SKM-1 treated with dmso at 0.1 percent for 144 hours (cell line): Measurements from ENCODE around the gene ZNF286A.
"Not testable (repeated sequence)": the region's sequence is repeated elsewhere in the genome, so short reads cannot be mapped to it uniquely, and the experiment has no call there.

Source experiments
- DNase-seq: peaks from one replicate; lab custom pipeline; 2025; ENCODE audit not compliant: unreplicated experiment; lab: John Stamatoyannopoulos, UW

Gene ZNF286A

DNA sequence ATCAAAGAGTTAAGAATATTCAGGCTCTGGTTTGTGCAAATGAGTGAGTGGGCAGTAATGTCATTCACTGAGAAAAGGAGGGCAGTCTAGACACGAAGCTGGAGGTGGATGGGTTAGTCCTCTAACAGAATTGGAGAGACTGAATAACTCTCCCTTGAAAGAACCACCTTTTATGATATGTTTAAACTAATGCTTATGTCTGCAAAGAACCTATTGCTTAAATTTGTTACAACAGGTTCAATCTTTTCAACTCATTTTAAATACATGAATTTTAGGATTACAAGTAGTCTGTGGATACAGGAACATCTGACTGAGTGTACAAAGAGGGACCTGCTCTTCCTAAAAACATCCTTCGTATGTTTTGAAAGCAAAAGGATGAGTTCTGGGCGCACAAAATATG, 585 bp upstream of the ZNF286A start:
- not testable (repeated sequence) for DNase-seq

- not testable (repeated sequence) for DNase-seq
These were observed 385 bp downstream of the ZNF286A start for GRCh38 chr17:15699937-15700336.

DNA sequence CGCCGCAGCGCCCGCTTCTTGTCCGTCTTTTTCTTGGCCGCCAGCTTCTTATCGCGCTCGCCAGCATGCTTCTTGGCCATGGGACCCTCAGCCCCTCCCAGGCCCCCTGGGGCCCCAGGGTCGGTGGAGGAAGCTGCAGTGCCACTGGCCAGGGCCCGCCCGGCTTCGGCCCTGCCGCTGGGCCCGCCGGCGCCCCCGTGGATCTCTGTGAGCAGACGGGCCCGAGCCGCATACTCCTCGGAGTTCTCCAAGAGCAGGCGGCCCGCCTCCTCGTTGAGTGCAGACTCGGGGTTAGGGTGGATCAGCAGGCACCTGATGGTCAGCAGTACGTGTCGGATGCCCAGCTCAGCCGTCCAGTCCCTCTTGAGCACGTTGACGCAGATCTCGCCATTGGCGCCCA, 4.7 kb downstream of the ZNF286A start:
- DNase-seq = not testable (repeated sequence)

- not testable (repeated sequence) for DNase-seq
These were observed 5.3 kb downstream of the ZNF286A start for GRCh38 chr17:15704813-15705212.

DNA sequence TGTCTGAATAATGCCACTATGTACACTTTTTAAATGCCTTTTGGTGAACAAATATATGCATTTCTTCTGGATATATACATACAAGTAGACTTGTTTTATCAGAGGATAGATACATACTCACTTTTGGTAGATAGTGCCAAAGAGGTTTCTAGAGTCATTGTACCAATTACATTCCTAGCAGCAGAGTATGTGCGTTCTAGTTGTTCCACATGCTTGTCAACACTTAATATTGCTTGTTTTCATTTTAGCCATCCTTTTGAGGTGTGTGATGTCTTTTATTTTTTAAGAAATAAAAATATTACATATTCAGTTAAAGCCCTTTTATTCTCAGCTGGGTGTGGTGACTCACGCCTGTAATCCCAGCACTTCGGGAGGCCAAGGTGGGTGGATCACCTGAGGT, 9.3 kb downstream of the ZNF286A start:
- DNase-seq = not testable (repeated sequence)

DNA sequence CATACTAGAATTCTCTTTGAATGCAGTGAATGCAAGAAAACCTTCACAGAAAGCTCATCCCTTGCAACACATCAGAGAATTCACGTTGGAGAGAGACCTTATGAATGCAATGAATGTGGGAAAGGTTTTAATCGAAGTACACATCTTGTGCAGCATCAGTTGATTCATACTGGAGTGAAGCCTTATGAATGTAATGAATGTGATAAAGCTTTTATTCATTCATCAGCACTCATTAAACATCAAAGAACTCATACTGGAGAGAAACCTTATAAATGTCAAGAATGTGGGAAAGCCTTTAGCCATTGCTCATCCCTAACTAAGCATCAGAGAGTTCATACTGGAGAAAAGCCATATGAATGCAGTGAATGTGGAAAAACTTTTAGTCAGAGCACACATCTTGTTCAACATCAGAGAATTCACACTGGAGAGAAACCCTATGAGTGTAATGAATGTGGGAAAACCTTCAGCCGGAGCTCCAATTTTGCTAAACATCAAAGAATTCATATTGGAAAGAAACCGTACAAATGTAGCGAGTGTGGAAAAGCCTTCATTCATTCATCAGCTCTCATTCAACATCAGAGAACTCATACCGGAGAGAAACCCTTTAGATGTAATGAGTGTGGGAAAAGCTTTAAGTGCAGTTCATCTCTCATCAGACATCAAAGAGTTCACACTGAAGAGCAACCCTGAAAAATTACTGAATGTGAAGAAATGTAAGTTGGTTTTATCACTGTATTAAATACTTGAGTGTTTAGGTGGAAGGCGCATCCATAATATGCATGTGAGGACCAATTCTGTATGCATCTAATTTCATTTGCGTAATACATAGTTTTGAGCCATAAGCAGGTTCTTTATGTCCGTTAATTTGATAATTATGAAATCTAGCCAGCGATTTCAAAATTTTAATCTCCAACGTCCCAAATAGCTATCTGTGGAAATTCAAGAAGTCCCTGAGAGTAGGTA, 17.3 kb downstream of the ZNF286A start:
- DNase-seq = not testable (repeated sequence)

DNA sequence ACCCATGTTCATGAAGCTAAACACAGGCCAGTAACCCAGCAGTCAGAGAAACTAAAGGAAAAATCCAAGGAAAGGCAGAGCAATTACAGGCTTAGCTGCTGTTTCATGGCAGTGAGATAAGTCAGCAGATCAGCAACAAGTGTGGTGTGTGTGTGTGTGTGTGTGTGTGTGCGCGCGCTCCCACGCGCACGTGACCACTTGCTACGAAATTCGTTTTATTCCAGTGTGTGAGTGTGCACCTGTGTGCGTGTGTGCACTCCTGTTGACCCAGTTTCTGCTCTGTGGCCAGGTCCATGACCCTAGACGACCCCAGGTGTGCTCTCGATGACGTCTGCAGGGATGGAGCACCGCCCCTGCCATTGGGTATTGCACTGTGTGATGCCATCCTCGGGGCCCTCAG, 31.0 kb downstream of the ZNF286A start:
- DNase-seq = not testable (repeated sequence)

DNA sequence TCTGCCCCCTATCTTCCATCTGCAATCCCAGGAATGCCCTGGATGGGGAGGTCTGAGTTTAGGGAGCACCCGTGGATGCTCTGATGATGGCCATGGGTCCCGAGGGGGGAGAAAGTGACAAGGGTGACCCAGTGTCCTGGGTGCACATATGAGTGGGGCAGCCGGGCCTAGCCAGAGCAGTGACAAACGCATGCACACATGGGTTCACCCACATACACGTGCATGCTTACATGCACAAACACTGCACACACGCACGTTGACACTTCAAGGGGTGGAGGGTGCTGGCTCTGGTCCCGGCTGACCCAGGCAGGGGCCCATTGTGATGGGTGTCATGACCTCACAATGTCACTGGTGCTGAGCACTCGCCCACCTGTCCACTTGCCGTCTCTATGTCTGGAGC, 32.3 kb downstream of the ZNF286A start, which contains the start of gene TBC1D26:
TBC1D26 (plus strand) TSS at position 384 of the 400 bp plus-strand sequence. CDS start 3,066 bp downstream, outside the sequence.
- not testable (repeated sequence) for DNase-seq

DNA sequence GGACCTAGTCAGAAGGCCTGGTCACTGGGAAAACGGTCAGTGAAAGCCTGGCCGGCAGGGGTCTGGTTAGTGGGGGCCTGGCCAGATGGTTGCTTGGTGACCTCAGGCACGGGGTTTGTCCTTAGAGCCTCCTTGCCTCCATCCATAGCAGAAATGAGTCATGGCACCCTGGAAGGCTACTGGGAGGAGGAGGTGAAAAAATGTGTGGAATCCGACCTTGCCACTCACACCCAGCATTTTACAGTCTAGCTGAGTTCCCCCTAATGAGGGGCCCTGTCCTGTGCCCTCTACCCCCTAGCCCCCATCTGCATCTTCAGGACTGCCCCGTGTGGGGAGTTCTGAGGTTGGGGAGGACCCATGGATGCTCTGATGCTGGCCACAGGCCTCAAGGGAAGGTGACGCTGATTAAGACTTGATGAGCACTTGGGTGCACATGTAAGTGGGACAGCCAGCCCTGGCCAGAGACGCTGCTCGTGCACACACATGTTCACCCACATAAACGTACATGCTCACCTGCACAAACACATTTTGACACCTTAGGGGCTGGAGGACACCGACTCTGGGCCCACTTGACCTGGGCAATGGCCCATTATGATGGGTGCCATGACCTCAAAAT, 33.7 kb downstream of the ZNF286A start:
- DNase-seq = not testable (repeated sequence)

DNA sequence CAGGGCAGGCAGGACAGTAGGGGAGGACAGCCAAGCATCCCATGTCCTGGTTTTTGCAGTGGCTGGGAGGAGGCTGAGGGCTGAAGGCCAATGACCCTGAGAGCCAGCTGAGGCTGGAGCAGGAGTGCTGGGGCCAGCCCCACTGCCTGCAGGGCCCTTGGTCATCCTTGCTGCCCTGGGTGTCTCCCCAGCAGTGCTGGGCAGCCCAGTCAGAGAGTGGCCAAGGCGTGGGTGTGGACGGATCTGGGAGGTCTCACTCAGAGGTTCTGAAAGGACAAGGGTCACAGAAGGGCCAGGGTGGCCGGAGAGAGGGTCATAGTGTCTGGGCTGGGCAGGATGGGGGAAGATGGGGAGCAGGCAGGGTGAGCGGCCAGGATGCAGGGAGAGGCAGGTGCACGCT, 37.0 kb downstream of the ZNF286A start:
- DNase-seq = not testable (repeated sequence)

DNA sequence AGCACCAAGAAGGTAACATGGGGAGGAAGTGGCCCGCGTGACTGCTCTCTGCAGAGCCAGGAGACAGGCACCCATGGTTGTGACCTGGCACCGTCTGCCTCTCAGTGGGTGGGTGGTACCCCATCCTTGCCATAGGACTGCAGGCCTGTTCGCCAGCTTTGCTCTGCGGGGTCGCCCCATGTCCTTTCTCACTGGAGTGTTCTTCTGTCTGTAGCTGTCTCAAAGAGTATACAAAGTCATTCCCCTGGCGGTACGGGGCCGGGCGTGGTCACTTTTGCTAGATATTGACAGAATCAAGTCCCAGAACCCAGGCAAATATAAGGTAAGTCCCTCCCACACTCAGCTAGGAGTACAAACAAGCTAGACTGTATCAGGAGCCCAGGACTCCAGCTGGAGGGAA, 38.5 kb downstream of the ZNF286A start:
- DNase-seq = no peak

DNA sequence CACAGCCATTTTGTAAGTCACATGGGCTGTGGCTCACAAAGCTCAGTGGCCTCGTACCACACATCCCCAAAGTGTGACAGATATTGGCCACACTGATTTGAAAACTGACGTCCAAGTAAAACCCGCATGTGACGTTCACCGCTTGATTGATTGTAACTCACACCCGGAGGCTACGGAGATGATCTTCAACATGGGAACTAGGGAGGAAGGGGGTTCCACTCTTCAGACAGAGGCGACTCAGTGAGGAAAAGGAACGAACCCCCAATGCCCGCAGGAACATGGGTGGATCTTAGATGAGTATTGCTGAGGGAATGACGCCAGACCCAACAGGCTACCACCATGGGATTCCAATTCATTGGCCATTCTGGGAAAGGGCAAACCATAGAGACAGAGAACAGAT, 39.7 kb downstream of the ZNF286A start:
- not testable (repeated sequence) for DNase-seq

DNA sequence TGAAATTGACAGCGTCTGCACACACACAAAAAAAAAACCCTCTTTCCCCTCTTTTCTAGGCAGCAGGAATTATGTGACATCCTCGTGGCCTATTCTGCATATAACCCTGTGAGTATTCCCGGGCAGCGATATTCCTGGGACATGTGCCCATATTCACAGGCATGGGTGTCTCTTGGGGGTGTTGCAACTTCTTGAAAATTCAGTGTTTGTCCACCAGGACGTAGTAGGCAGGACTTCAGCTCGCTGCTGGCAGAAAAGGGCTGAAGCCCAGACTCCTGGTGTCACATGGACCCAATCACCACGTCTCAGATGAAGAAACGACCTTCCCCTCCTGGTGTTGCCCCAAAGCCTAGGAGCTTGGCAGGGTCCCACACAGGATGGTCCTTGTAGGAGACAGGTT, 40.5 kb downstream of the ZNF286A start:
- DNase-seq = not testable (repeated sequence)

- no peak for DNase-seq
These were observed 41.1 kb downstream of the ZNF286A start for GRCh38 chr17:15740570-15741120.

DNA sequence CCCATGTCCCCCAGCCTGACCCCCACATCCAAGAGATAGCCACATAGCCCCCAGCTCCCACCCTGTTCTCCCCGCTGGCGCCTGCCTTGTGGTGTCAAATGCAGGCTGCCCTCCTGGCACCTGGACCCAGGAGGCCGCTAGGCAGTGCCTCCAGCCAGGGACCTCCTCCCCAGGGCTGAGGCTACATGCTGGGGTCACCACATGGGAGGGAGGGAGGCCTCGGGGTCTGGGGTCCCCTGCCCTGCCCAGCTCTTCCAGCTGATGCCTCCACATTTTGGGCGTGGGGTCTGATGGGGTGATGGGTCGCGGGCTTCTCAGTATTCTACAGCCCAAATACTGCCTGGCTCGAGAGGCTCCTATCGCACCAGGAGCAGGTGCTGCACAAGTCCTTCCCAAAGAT, 42.1 kb downstream of the ZNF286A start:
- DNase-seq = no peak

DNA sequence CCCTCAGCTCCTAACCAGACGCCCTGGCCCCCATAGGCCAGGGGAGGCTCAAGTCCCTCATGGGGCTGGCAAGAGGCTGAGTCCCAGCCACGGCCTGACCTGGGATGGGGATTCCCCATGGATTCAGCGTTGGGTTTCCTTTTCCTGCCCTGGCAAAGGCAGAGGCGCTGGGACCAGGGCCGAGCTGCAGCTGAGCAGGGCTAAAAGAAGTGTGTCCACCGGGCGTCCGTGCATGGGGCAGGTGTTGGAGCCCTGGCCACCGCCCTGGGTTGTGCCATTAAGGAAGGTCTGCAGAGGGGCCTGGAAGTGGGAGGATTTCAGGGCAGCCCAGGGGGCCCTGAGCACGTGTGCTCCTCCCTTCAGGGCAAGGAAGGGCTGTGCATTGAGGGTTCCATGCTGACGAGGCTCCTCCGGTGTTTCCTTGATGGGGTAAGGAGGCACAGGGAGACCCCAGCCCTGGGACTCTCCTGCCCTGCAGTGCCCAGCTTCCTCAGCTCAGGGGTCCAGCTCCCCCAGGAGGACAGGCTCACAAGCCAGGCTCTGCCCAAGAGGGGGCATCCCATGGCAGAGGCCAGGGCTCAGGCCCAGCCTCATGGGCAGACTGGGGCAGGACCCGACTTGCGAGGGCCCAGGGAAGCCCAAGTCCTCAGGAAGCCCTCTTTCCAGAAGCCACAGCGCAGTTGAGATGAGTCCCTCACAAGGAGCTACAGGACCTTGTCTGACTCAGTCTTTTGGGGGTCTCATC, 42.7 kb downstream of the ZNF286A start:
- no peak for DNase-seq

DNA sequence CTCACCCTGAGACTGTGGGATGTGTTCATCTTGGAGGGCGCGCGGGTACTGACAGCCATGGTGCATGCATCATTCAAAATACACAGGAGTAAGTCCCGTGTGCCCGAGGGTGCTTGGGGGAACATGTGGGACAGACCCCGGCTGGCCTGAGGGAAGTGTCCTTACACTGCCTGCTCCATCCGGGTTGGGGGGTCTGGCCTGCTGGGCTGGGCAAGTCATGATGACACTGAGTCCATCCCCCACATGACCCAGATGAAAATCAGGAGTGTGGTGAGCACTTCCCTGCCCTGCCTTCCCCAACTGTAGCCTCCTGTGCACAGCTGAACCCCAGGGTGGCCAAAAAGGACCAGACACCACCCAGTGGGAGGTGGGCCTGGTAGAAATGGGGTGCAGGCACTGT, 43.4 kb downstream of the ZNF286A start:
- no peak for DNase-seq

- DNase-seq = no peak
These were observed 44.6 kb downstream of the ZNF286A start for GRCh38 chr17:15744074-15744676.

DNA sequence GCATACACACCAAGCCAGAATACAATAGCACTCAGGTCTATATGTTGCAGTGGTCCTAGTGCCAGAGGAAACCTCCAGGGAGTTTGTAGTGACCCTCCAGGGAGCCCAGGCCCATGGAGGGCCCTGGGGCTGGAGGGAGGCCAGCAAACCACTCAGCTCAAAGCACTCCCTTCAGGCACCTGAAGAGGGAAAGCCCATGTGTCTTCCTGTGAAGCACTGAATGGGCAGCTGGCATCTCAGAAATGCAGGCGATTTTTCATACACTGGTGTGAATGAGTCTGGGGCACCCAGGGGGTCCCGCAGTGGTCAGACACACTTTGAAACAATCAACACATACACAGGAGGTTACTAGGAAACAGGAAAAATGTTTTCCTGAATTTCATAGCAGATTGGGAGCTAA, 45.3 kb downstream of the ZNF286A start:
- DNase-seq = no peak

DNA sequence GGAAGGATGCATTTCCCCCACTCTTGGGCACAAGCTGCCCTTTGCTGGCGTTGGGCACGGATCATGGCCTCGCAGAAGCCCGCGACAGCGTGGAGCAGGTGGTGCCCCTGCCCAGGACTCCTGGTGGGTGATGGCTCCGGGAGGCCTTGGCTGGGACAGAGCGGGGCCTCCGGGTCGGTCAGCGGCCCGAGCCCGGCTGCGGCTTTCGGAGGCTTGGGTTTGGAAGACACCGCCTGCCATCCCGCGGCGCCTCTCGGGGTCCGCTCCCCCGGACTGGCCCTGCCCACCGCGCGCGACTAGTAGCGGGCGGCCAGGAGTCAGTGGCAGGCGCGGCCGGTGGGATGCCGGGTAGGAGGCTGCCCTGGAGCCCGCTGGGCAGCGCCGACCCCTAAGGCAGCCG, 49.9 kb downstream of the ZNF286A start:
- not testable (repeated sequence) for DNase-seq
